ENCODE results near the gene MRPL27. TPM values are rescaled to one million over a fixed set of nuclear protein-coding genes. Genes with fewer than 3 reads are reported as not detected.

Gene MRPL27
- total and polyA plus RNA-seq, 2 donors (not counting 1 experiment from before 2014, with no cell fraction given): 32.5 to 40.2 TPM

GRCh38 chr17:50367401-50367800 lies 5.6 kb downstream of the MRPL27 start:
- Mint-ChIP-seq H3K9me3 (ENCODE audit: insufficient read depth) (no peaks in the 10 kb centered on the region), H3K27me3 (no peaks in the 10 kb centered on the region), H3K4me1 (peaks cover 15% of the 10 kb centered on the region), H3K4me3 (no peak overlapping the region), H3K27ac (peak overlapping the region; percentile 24)
- H2AFZ ChIP-seq (ENCODE audit: insufficient read depth, low read depth, low read length, poor library complexity, severe bottlenecking): no peak overlapping the region
- 100% methylated on average over 1 of the region's 1 CpG for WGBS (ENCODE audit: insufficient coverage)
- H3K4me1 ChIP-seq (ENCODE audit: control insufficient read depth in 2 of 2, insufficient read depth in 2 of 2, low read length in 2 of 2): peaks cover 9 to 15% of the 10 kb centered on the region in 2 donors
- ChIA-PET POLR2A (interaction anchor here (0.6 kb wide), 1 partner anchor 10 kb away, joined by 8 read pairs; no protein-coding TSS in a partner anchor), CTCF (interaction anchor here (1.4 kb wide), 1 partner anchor 30 kb away, joined by 4 read pairs; the partner anchor contains the start of gene LRRC59)
- H3K27ac ChIP-seq (ENCODE audit: low read length in 2 of 2): no peak overlapping the region
- intact Hi-C loops (cut with micrococcal nuclease): no loop called here
- peaks cover 0 to 62% of the 10 kb centered on the region in 2 experiments for H3K36me3 ChIP-seq (replicated peaks in 1 of 2; ENCODE audit: control extremely low read depth in 1 of 2, control insufficient read depth in 1 of 2, extremely low read depth in 1 of 2, insufficient read depth in 2 of 2, low read length in 1 of 2)
- TF ChIP-seq EZH2 (IDR thresholded peaks at IDR 0.05; ENCODE audit: borderline replicate concordance, insufficient read depth, low read depth, low read length, poor library complexity, severe bottlenecking) (no peak), CTCF (IDR thresholded peaks at IDR 0.05) (no peak)
- DNase-seq: no peak
- H3K9me3 ChIP-seq (ENCODE audit: control extremely low read depth in 1 of 3, control insufficient read depth in 2 of 3, insufficient read depth in 1 of 3, low read length in 2 of 3): no peaks in the 10 kb centered on the region
- peaks cover 25% of the 10 kb centered on the region for H3K79me2 ChIP-seq (ENCODE audit: control insufficient read depth, insufficient read depth, low read length)
- peaks cover 45% of the 10 kb centered on the region for H4K20me1 ChIP-seq (ENCODE audit: control insufficient read depth, insufficient read depth, low read length, poor library complexity, severe bottlenecking)
- ATAC-seq (ENCODE audit: low read depth): no peak
- H3K4me3 ChIP-seq (ENCODE audit: control extremely low read depth in 1 of 5, extremely low read depth in 1 of 5, insufficient read depth in 1 of 5, low read depth in 2 of 5, low read length in 4 of 5): no peak overlapping the region
- H3K27me3 ChIP-seq (replicated peaks in 1 of 4; ENCODE audit: control extremely low read depth in 1 of 4, control insufficient read depth in 3 of 4, insufficient read depth in 4 of 4, low read length in 3 of 4): no peaks in the 10 kb centered on the region
- no peak overlapping the region for H3K9ac ChIP-seq (ENCODE audit: low read length)
- H3K4me2 ChIP-seq (replicated peaks; ENCODE audit: low read depth, low read length, poor library complexity, severe bottlenecking): no peak overlapping the region

GRCh38 chr17:50365649-50366393 lies 7.2 kb downstream of the MRPL27 start:
- Mint-ChIP-seq H3K9me3 (ENCODE audit: insufficient read depth) (no peaks in the 10 kb centered on the region), H3K27me3 (no peaks in the 10 kb centered on the region), H3K4me1 (peaks cover 11% of the 10 kb centered on the region), H3K27ac (no peak overlapping the region), H3K4me3 (no peak overlapping the region)
- H4K20me1 ChIP-seq (ENCODE audit: control insufficient read depth, insufficient read depth, low read length, poor library complexity, severe bottlenecking): peaks cover 46% of the 10 kb centered on the region
- ChIA-PET POLR2A (no interaction called here), CTCF (interaction anchor here (0.6 to 2.1 kb wide), 2 partner anchors 31 to 339 kb away, joined by 3 to 8 read pairs; partner anchors contain the start of gene LRRC59)
- H3K9ac ChIP-seq (ENCODE audit: low read length): no peak overlapping the region
- intact Hi-C loops (cut with micrococcal nuclease): no loop called here
- H3K9me3 ChIP-seq (ENCODE audit: control extremely low read depth in 1 of 3, control insufficient read depth in 2 of 3, insufficient read depth in 1 of 3, low read length in 2 of 3): no peaks in the 10 kb centered on the region
- H3K79me2 ChIP-seq (ENCODE audit: control insufficient read depth, insufficient read depth, low read length): peaks cover 12% of the 10 kb centered on the region
- no peak overlapping the region for H3K4me2 ChIP-seq (replicated peaks; ENCODE audit: low read depth, low read length, poor library complexity, severe bottlenecking)
- no peak overlapping the region for H2AFZ ChIP-seq (ENCODE audit: insufficient read depth, low read depth, low read length, poor library complexity, severe bottlenecking)
- peaks cover 5 to 8% of the 10 kb centered on the region in 2 donors for H3K4me1 ChIP-seq (ENCODE audit: control insufficient read depth in 2 of 2, insufficient read depth in 2 of 2, low read length in 2 of 2)
- no peak overlapping the region for H3K4me3 ChIP-seq (ENCODE audit: control extremely low read depth in 1 of 5, extremely low read depth in 1 of 5, insufficient read depth in 1 of 5, low read depth in 2 of 5, low read length in 4 of 5)
- H3K36me3 ChIP-seq (replicated peaks in 1 of 2; ENCODE audit: control extremely low read depth in 1 of 2, control insufficient read depth in 1 of 2, extremely low read depth in 1 of 2, insufficient read depth in 2 of 2, low read length in 1 of 2): peaks cover 0 to 62% of the 10 kb centered on the region in 2 experiments
- no peaks in the 10 kb centered on the region for H3K27me3 ChIP-seq (replicated peaks in 1 of 4; ENCODE audit: control extremely low read depth in 1 of 4, control insufficient read depth in 3 of 4, insufficient read depth in 4 of 4, low read length in 3 of 4)
- DNase-seq (no peak), ATAC-seq (ENCODE audit: low read depth) (no peak)
- TF ChIP-seq CTCF (IDR thresholded peaks at IDR 0.05) (no peak), EZH2 (IDR thresholded peaks at IDR 0.05; ENCODE audit: borderline replicate concordance, insufficient read depth, low read depth, low read length, poor library complexity, severe bottlenecking) (no peak)
- H3K27ac ChIP-seq (ENCODE audit: low read length in 2 of 2): no peak overlapping the region
- WGBS (ENCODE audit: insufficient coverage): 97% methylated on average over 11 of the region's 14 CpGs

Data from B cell (primary cell).